Smooth muscle cell (in vitro differentiated cells): ENCODE data around the gene BSCL2. TPM values are rescaled to one million over a fixed set of nuclear protein-coding genes. Genes with fewer than 3 reads are reported as not detected.
"Not testable (repeated sequence)": the region's sequence is repeated elsewhere in the genome, so short reads cannot be mapped to it uniquely, and the experiment has no call there.

Experiments
- DNase-seq: peaks from one replicate; lab custom pipeline; 2025; ENCODE audit not compliant: unreplicated experiment; lab: John Stamatoyannopoulos, UW
- H2AFZ ChIP-seq: fragments of 200-600 bp; sonication (generic); 2 replicates; pipeline ENCODE4 v1.6.0; 2016; ENCODE audit warnings: antibody characterized with exemption, low read depth, mild to moderate bottlenecking
- H3F3A ChIP-seq: fragments of 200-600 bp; sonication (generic); 2 replicates; pipeline ENCODE4 v1.6.0; 2017; ENCODE audit warnings: antibody characterized with exemption, low read depth
- H3K27ac ChIP-seq: fragments of 200-600 bp; sonication (generic); 2 replicates; pipeline ENCODE4 v1.5.1; 2016; ENCODE audit warnings: low read depth, mild to moderate bottlenecking
- H3K27me3 ChIP-seq: fragments of 200-600 bp; sonication (generic); 2 replicates; pipeline ENCODE4 v1.6.1; 2016; ENCODE audit warnings: low read depth, mild to moderate bottlenecking
- H3K36me3 ChIP-seq: fragments of 200-600 bp; sonication (generic); 2 replicates; pipeline ENCODE4 v1.5.1; 2016; ENCODE audit warnings: low read depth
- H3K4me1 ChIP-seq: fragments of 200-600 bp; sonication (generic); 2 replicates; pipeline ENCODE4 v1.5.1; 2016; ENCODE audit warnings: low read depth
- H3K4me2 ChIP-seq: fragments of 200-600 bp; sonication (generic); 2 replicates; pipeline ENCODE4 v1.6.0; 2016; ENCODE audit warnings: mild to moderate bottlenecking
- H3K4me3 ChIP-seq: fragments of 200-600 bp; sonication (generic); 2 replicates; pipeline ENCODE4 v1.5.1; 2016; ENCODE audit warnings: mild to moderate bottlenecking
- H3K79me2 ChIP-seq: fragments of 200-600 bp; sonication (generic); 2 replicates; pipeline ENCODE4 v1.6.0; 2016; ENCODE audit warnings: low read depth, mild to moderate bottlenecking
- H3K9ac ChIP-seq: fragments of 200-600 bp; sonication (generic); 2 replicates; pipeline ENCODE4 v1.6.0; 2016; ENCODE audit warnings: low read depth
- H3K9me3 ChIP-seq: fragments of 200-600 bp; sonication (generic); replicated peaks from 2 replicates; pipeline ENCODE4 v1.5.1; 2016; ENCODE audit warnings: low read depth
- H4K20me1 ChIP-seq: fragments of 200-600 bp; sonication (generic); 2 replicates; pipeline ENCODE4 v1.6.0; 2016; ENCODE audit warnings: low read depth
- WGBS: methylation state at CpG from one replicate; pipeline ENCODE4 v1.1.7; 2016; ENCODE audit warnings: low lambda C conversion rate; 5-methylcytosine and 5-hydroxymethylcytosine counted together
- polyA plus RNA-seq: library from polyadenylated mRNA; unstranded; fragments of >200 nt; fragmentation: Nextera tagmentation; extraction: Ambion mirVana; gene quantifications from 2 replicates; pipeline ENCODE4 v1.2.1, GENCODE V29; 2016
- total RNA-seq: library from RNA; depleted of rRNA; stranded (reverse); fragments of >200 nt; gene quantifications from 2 replicates; pipeline ENCODE4 v1.2.3, GENCODE V29; 2014
- TF ChIP-seq, protein P1 (sequence below): fragments of 200-600 bp; sonication (generic); IDR thresholded peaks from 2 replicates; pipeline ENCODE4 v1.5.1; 2017; ENCODE audit warnings: borderline replicate concordance, mild to moderate bottlenecking, antibody characterized with exemption; ENCODE audit not compliant: insufficient read depth, poor library complexity, severe bottlenecking

Gene BSCL2
- total and polyA plus RNA-seq, 2 experiments from 2014 or later = 79.7 to 115 TPM

DNA sequence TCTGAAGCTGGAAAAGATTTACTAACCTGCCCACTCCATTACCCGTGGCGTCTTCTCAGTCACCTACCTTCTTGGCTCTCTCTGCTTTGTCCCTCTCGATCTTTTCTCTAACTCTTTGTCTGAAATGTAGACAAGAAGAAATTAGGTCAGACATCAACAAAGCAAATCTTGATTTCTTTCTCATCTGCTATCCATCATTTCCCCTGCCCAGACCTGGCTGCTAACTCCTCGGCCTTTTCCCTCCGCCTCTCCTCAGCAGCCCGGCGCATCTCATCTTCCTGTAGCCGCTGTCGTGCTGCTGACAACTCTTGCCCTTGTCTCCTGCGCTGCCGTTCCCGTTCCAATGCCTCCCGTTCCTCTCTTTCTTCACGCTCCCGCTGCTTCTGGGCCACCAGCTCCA, 29.5 kb downstream of the BSCL2 start:
- no peaks in the 10 kb centered on the region for H4K20me1 ChIP-seq
- H2AFZ ChIP-seq = no peak overlapping the region
- H3K27ac ChIP-seq = peak overlapping the region; percentile 72
- peak overlapping the region; percentile 95 for H3K9ac ChIP-seq
- H3K9me3 ChIP-seq = no peaks in the 10 kb centered on the region
- H3K27me3 ChIP-seq = no peaks in the 10 kb centered on the region
- H3K4me2 ChIP-seq = peak overlapping the region; percentile 91
- H3K79me2 ChIP-seq = peaks cover 24% of the 10 kb centered on the region
- 93% methylated on average over 15 of the region's 15 CpGs for WGBS
- peaks cover 27% of the 10 kb centered on the region for H3F3A ChIP-seq
- no peaks in the 10 kb centered on the region for H3K36me3 ChIP-seq
- H3K4me3 ChIP-seq = peak overlapping the region; percentile 92
- no peak for DNase-seq
- TF ChIP-seq, protein P1, sequence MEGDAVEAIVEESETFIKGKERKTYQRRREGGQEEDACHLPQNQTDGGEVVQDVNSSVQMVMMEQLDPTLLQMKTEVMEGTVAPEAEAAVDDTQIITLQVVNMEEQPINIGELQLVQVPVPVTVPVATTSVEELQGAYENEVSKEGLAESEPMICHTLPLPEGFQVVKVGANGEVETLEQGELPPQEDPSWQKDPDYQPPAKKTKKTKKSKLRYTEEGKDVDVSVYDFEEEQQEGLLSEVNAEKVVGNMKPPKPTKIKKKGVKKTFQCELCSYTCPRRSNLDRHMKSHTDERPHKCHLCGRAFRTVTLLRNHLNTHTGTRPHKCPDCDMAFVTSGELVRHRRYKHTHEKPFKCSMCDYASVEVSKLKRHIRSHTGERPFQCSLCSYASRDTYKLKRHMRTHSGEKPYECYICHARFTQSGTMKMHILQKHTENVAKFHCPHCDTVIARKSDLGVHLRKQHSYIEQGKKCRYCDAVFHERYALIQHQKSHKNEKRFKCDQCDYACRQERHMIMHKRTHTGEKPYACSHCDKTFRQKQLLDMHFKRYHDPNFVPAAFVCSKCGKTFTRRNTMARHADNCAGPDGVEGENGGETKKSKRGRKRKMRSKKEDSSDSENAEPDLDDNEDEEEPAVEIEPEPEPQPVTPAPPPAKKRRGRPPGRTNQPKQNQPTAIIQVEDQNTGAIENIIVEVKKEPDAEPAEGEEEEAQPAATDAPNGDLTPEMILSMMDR = no peak
- peaks cover 7% of the 10 kb centered on the region for H3K4me1 ChIP-seq

DNA sequence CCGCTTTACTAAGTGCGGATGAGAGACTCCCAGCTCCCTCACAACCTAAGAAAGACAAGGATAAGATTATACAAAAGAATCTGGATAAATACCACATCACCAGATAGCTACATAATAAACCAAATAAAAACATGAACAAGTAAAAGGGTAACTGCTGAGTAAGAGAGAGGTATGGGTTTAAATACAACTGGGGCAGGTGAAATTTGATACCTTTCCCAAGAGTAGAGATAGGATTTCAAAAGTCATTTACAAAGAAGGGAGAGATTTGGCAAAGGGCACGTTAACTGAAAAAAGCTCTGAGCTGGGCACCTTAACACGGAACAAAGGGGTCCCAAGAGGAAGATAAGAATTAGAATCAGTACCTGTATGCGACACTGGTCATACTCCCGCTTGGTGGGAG, 30.1 kb downstream of the BSCL2 start:
- H3K36me3 ChIP-seq = no peaks in the 10 kb centered on the region
- WGBS = 94% methylated on average over 6 of the region's 6 CpGs
- TF ChIP-seq, protein P1 = no peak
- no peaks in the 10 kb centered on the region for H3K27me3 ChIP-seq
- H3K4me3 ChIP-seq = no peak overlapping the region
- no peak overlapping the region for H2AFZ ChIP-seq
- H4K20me1 ChIP-seq = no peaks in the 10 kb centered on the region
- peak overlapping the region; percentile 10 for H3K27ac ChIP-seq
- H3F3A ChIP-seq = peaks cover 27% of the 10 kb centered on the region
- peak overlapping the region; percentile 9 for H3K9ac ChIP-seq
- no peak for DNase-seq
- H3K9me3 ChIP-seq = no peaks in the 10 kb centered on the region
- H3K79me2 ChIP-seq = peaks cover 24% of the 10 kb centered on the region
- no peak overlapping the region for H3K4me2 ChIP-seq
- H3K4me1 ChIP-seq = peaks cover 7% of the 10 kb centered on the region

DNA sequence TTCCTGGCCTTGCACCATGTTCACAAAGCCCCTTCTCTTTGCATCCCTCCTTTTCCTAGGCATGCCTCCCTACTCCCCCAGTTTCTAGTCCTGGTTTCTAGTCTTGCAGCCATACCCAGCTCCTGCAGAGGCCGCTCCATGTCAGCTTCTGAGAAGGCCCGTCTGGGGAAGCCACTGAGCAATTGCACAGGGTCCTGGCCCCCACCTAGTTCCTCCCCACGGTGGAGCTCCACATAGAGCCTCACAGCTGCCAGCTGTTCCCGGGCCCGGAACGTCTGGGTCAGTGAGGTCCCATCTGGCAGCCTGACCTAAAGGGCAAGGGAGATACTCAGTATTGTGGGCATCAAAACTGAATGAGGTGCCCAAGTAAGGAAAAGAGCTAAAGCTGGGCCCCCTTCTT, 30.5 kb downstream of the BSCL2 start:
- 87% methylated on average over 6 of the region's 6 CpGs for WGBS
- no peak overlapping the region for H3K4me3 ChIP-seq
- TF ChIP-seq, protein P1 = no peak
- H3K9ac ChIP-seq = no peak overlapping the region
- peaks cover 27% of the 10 kb centered on the region for H3F3A ChIP-seq
- no peaks in the 10 kb centered on the region for H4K20me1 ChIP-seq
- no peaks in the 10 kb centered on the region for H3K27me3 ChIP-seq
- peaks cover 24% of the 10 kb centered on the region for H3K79me2 ChIP-seq
- no peak overlapping the region for H3K4me2 ChIP-seq
- H3K36me3 ChIP-seq = no peaks in the 10 kb centered on the region
- DNase-seq = no peak
- H3K4me1 ChIP-seq = peaks cover 7% of the 10 kb centered on the region
- no peak overlapping the region for H3K27ac ChIP-seq
- H2AFZ ChIP-seq = no peak overlapping the region
- H3K9me3 ChIP-seq = no peaks in the 10 kb centered on the region

DNA sequence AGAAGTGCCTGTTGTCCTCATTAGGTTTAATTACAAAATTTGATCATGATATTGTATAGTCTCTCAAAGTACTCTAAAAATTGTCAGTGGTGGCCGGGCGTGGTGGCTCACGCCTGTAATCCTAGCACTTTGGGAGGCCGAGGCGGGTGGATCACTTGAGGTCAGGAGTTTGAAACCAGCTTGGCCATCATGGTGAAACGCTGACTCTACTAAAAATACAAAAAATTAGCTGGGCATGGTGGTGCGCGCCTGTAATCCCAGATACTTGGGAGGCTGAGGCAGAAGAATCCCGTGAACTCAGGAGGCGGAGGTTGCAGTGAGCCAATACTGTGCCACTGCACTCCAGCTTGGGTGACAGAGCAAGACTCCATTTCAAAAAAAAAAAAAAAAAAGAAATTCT, 31.8 kb downstream of the BSCL2 start:
- H3K4me3 ChIP-seq, H3K9me3 ChIP-seq, H2AFZ ChIP-seq, H4K20me1 ChIP-seq, H3K27me3 ChIP-seq, DNase-seq, H3K9ac ChIP-seq, H3K4me2 ChIP-seq, H3K27ac ChIP-seq, H3K36me3 ChIP-seq: not testable (repeated sequence)
- Histone ChIP-seq H3K4me1 (peaks cover 11% of the 10 kb centered on the region), H3F3A (peaks cover 23% of the 10 kb centered on the region), H3K79me2 (peaks cover 24% of the 10 kb centered on the region)
- WGBS = 93% methylated on average over 10 of the region's 10 CpGs
